NCI-H69 (cell line): Measurements from ENCODE around the gene LINGO3.
"Not testable (repeated sequence)": the region's sequence is repeated elsewhere in the genome, so short reads cannot be mapped to it uniquely, and the experiment has no call there.

Experiments used
- DNase-seq: peaks from one replicate; lab custom pipeline; 2025; lab: John Stamatoyannopoulos, UW

Gene LINGO3

GRCh38 chr19:2308114-2308556, at the start of gene LINGO3:
LINGO3 (minus strand) TSS chr19:2308154; CDS start chr19:2291776, 16,378 bp downstream.
- peak; percentile 81 for DNase-seq

GRCh38 chr19:2356036-2356646, 48.2 kb upstream of the LINGO3 start:
- DNase-seq, result no peak

GRCh38 chr19:2355168-2356035, 47.4 kb upstream of the LINGO3 start:
- DNase-seq, result no peak

- no peak for DNase-seq
Measured at GRCh38 chr19:2354670-2355069, 46.7 kb upstream of the LINGO3 start.

GRCh38 chr19:2353887-2354592, 46.1 kb upstream of the LINGO3 start:
- DNase-seq, result no peak

- DNase-seq, result no peak
Measured at GRCh38 chr19:2353159-2353886, 45.4 kb upstream of the LINGO3 start.

- DNase-seq, result no peak
Measured at GRCh38 chr19:2352121-2352520, 44.2 kb upstream of the LINGO3 start.

- no peak for DNase-seq
Measured at GRCh38 chr19:2351591-2351990, 43.6 kb upstream of the LINGO3 start.

GRCh38 chr19:2350656-2351055, 42.7 kb upstream of the LINGO3 start:
- DNase-seq, result no peak

- not testable (repeated sequence) for DNase-seq
Measured at GRCh38 chr19:2349818-2350217, 41.9 kb upstream of the LINGO3 start.

- DNase-seq, result peak; percentile 22
Measured at GRCh38 chr19:2345794-2346663, 38.1 kb upstream of the LINGO3 start.

- DNase-seq, result no peak
Measured at GRCh38 chr19:2345076-2345475, 37.1 kb upstream of the LINGO3 start.

- DNase-seq, result no peak
Measured at GRCh38 chr19:2344381-2344870, 36.5 kb upstream of the LINGO3 start.

GRCh38 chr19:2343289-2343982, 35.5 kb upstream of the LINGO3 start:
- DNase-seq, result no peak

GRCh38 chr19:2342656-2343288, 34.8 kb upstream of the LINGO3 start:
- no peak for DNase-seq

- DNase-seq, result no peak
Measured at GRCh38 chr19:2341982-2342381, 34.0 kb upstream of the LINGO3 start.

- DNase-seq, result no peak
Measured at GRCh38 chr19:2341244-2341751, 33.3 kb upstream of the LINGO3 start.

GRCh38 chr19:2340496-2341243, 32.7 kb upstream of the LINGO3 start:
- no peak for DNase-seq
